ENCODE results near the gene TCFL5.

- TF ChIP-seq CTCF (IDR thresholded peaks at IDR 0.05): no peak
- no peak for TF ChIP-seq ZNF232 (CRISPR knock-in tag; IDR thresholded peaks at IDR 0.05)
- TF ChIP-seq CBFB (CRISPR knock-in tag; IDR thresholded peaks at IDR 0.05; ENCODE audit: low read depth): no peak
- no peak for TF ChIP-seq ATF3 (CRISPR knock-in tag; conservative IDR thresholded peaks at IDR 0.05)
- TF ChIP-seq RELA (CRISPR knock-in tag; IDR thresholded peaks at IDR 0.05; ENCODE audit: borderline replicate concordance): no peak
- TF ChIP-seq ZNF138 (CRISPR knock-in tag; conservative IDR thresholded peaks at IDR 0.05): no peak
- no peak for TF ChIP-seq MYBL2 (CRISPR knock-in tag; IDR thresholded peaks at IDR 0.05)
- TF ChIP-seq ESRRA (CRISPR knock-in tag; IDR thresholded peaks at IDR 0.05; ENCODE audit: borderline replicate concordance): no peak
- no peak for TF ChIP-seq CREB1 (CRISPR knock-in tag; IDR thresholded peaks at IDR 0.05)
- no peak for TF ChIP-seq ETV6 (CRISPR knock-in tag; IDR thresholded peaks at IDR 0.05)
Measured at GRCh38 chr20:62796699-62797491, 64.7 kb downstream of the TCFL5 start.

All from WTC11 (cell line).